OCI-LY7 (cell line): ENCODE data around the gene GPR22.

ENCODE experiments used
- CTCF ChIP-seq: fragments of 200-600 bp; sonication (generic); conservative IDR thresholded peaks from 2 replicates; pipeline ENCODE4 v1.5.1; 2014; ENCODE audit warnings: mild to moderate bottlenecking, antibody characterized with exemption, low read length, moderate library complexity, mixed read lengths
- EZH2phosphoT487 ChIP-seq: fragments of 200-600 bp; sonication (generic); IDR thresholded peaks from 2 replicates; pipeline ENCODE4 v1.6.1; 2018; ENCODE audit warnings: low read depth, borderline replicate concordance, mild to moderate bottlenecking, mixed run types, antibody characterized with exemption, low read length, moderate library complexity, mixed read lengths

- TF ChIP-seq CTCF: no peak
- no peak for TF ChIP-seq EZH2phosphoT487
Observed at GRCh38 chr7:107439025-107439424, 30.8 kb upstream of the GPR22 start.
